OCI-LY7 (cell line): ENCODE results near the gene REEP3.

ENCODE experiments used
- CTCF ChIP-seq: fragments of 200-600 bp; sonication (generic); conservative IDR thresholded peaks from 2 replicates; pipeline ENCODE4 v1.5.1; 2014; ENCODE audit warnings: mild to moderate bottlenecking, antibody characterized with exemption, low read length, moderate library complexity, mixed read lengths
- EZH2phosphoT487 ChIP-seq: fragments of 200-600 bp; sonication (generic); IDR thresholded peaks from 2 replicates; pipeline ENCODE4 v1.6.1; 2018; ENCODE audit warnings: low read depth, borderline replicate concordance, mild to moderate bottlenecking, mixed run types, antibody characterized with exemption, low read length, moderate library complexity, mixed read lengths

GRCh38 chr10:63489838-63490237 lies 31.4 kb upstream of the REEP3 start:
- TF ChIP-seq CTCF (no peak), EZH2phosphoT487 (no peak)
